Measurements from ENCODE around the gene SIX3.

The SIX3 gene

DNA sequence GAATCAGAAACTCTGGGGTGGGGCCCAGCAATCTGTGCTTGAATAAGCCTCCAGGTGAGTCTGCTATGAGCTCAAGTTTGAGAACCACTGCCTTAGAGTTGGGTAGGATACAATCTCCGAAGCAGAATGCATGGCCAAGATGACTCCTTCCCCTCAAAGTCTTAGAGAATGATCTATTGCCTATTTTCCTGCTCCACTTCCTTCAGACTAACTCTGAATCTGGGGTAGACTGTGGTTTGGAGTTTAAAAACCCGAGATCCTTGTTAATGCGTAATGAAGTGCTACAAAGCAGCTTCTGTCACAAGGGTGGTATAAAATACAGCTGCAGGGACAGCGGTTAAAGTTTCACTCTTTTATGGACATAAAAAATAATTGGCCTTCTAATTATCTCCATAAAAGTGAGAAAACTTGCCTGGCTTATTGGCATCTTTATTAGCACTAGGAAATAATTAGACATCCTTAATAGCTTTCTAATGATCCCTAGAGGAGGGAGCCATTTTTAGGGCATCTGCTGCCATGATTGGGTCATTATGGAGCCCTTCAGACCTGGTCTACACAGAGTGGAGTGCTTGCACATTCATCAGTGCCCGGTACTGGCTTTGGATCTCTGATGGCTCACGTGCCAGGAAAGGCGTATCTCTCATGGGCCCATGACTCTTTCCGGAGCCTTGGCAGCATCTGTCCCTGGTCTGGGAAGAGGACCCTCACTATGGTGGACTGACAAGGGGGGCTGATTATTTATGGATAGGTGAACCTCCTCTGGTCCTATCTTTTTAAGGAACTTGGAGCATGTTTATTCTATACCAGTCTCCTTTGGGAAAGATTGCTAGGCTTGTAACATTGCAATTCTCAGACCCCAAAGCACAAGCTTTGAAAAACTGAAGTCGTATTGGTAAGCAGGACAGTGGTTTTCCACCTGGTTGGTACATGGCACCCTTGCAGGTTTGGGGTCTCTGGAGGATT is 39.5 kb downstream of the SIX3 start:
- DNase-seq (ENCODE audit: low read depth in 2 of 2, low spot score in 1 of 2): no peak

DNA sequence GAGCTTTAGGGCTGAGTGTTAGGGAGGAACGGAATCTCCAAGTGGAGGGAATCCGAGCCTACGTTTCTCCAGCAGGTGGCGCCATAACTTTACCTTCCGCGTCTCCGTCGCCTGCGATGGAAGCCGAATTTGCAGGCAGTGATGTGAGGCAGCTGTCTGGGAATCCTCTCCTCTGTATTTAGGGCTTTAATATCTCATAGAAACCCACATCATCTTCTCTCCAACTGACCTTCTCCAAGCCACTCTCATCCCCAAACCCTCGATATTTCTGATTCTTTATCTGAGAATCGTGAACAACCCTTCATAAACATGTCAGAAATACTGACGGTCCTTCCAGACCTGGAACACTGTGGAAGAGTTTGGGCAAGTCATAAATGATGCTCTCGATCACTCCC is 40.2 kb downstream of the SIX3 start:
- DNase-seq (ENCODE audit: low read depth in 2 of 2, low spot score in 1 of 2): peak; percentile 25 to 59

DNA sequence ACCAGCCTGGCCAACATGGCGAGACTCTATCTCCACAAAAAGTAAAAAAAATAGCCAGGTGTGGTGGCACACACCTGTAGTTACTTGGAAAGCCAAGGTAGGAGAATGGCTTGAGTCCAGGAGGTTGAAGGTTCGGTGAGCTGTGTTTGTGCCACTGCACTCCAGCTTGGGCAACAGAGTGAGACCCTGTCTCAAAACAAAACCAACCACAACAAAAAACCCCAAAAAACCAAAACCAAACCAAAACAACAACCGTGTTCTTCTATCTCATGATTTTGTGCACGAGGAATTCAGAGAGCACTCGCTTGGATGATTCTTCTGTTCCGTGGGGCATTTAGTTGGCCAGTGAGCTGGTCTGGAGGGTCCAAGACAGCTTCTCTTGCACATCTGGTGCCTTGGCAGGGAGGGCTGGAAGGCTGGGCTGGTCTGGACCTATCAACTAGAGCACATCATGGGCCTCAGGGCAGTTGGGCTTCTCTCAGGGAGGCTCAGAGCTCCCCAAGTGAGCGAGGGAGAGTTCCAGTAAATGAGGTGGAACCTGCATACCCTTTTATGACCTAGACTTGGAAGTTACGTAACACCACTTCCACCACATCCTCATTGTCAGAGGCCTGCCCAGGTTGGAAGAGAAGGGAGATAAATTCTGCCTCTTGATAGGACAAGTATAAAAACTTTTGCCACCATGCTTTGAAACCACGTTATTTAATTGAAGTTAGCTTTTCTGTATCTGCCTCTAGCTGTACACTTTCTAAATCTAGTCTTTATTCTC is 42.5 kb downstream of the SIX3 start:
- DNase-seq (ENCODE audit: low read depth in 2 of 2, low spot score in 1 of 2): no peak

DNA sequence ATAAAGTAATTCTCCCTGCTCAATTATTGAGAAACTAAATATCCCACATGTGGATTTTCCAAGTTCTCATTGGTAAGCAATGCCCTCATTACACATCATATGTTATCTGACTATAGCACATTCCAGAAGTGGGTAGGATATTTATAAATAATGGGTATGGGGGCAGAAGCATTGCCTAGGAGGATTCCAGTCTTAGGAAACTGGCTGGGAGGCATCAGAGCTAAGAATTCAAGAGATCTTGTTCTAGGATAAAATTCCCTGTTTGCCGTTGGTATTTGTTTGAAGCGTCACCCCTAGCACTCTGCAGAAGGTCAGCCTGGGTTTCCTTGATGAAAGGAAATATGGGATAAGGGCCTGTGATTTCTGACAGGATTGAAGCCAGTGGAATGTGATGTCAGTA is 47.7 kb downstream of the SIX3 start:
- no peak for DNase-seq (ENCODE audit: low read depth in 2 of 2, low spot score in 1 of 2)

DNA sequence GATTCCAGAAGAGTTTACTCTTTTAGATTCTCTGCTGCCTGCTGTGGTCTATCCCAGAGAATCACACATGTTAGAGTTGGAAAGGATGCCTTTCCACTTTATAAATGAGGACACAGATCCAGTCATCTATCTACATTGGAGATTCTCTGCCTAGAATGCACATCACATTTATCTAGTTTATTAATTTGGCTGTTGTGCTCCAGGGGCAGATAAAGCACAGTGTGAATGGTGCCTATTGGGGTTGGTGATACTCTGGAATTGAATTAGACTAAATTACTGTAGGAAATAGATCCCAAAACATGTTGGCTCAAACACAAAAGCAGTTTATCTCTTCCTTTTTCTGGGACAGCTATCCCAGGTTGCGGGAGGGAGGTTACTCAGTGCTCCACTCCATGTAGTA is 52.9 kb downstream of the SIX3 start:
- no peak for DNase-seq (ENCODE audit: low read depth in 2 of 2, low spot score in 1 of 2)

All from stimulated activated CD8-positive, alpha-beta memory T cell treated with anti-CD3 and anti-CD28 coated beads, Interleukin-4, amount 100 ng/mL, for 4 hours (primary cell).